ENCODE measurements around the gene CSRP3.

Gene CSRP3

GRCh38 chr11:19225123-19225522, 23.3 kb upstream of the CSRP3 start:
- DNase-seq, result no peak

GRCh38 chr11:19220903-19221724, 19.3 kb upstream of the CSRP3 start:
- no peak for DNase-seq

DNA sequence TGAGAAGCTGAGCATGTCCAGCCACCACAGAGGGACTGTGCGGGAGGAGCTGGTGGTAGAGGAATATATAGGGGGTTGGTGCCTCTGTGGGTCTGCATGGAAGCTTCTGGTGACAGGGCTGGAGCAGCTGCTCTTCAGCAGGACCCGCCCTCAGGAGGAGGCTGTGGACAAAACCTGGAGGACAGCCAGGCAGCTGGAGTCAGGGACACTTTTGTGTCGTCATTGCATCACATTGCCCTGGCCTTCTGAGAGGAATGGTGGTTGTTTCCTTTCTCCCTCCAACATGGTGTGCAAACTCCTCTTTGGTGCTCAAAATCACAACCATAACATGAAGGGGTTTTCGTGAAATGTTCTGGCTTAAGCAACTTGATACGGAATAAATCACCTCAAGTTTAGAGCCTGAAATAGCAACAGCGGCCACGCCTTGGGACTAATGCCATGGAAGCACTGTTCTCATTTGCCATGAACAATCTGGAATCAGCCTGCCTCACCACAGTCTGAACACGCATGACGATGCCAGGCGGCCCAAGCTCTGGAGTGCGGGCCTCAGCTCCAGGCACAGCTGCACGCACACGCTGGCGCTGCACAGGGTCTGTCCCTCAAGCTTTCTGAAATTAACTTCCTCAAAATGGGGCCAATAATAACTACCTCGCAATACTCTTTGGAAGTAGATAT, 17.1 kb upstream of the CSRP3 start:
- no peak for DNase-seq

DNA sequence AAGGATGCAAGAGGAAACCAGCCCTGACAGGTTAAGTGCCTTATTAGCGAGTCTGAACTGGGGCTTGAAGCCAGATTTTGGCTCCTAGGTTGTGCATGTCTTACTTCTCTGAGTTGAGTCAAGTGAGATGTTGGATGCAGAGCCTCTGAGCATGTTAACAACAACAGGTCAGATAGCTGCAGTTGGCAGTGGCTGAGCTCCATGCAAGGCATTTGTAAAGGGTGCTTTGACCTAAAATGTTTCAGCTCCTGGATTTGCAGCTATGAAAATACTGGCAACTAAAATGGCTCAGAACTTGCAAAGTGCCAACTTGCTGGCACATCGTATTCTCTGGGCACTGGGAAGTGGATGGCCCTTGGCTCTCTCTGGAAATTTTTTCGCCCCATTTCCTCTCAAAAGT, 16.4 kb upstream of the CSRP3 start:
- DNase-seq, result no peak

- DNase-seq, result no peak
Observed at GRCh38 chr11:19216709-19217374, 15.1 kb upstream of the CSRP3 start.

DNA sequence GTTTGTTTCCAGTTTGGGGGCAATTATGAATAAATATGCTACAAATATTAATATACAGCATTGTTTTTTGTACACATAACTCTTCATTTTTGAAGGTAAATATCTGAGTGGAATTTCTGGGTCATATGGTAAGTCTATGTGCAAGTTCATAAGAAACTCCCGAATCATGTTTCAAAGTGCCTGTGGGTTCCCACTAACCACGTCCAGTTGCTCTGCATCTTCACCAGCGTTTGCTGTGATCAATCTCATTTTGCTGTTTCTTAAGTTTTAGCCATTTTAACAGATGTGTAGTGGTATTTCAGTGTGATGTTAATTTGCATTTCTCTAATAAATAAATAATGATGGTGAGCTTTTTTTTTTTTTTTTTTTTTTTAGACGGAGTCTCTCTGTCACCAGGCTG, 14.2 kb upstream of the CSRP3 start:
- DNase-seq, result no peak

- no peak for DNase-seq
Observed at GRCh38 chr11:19209617-19210370, 8.0 kb upstream of the CSRP3 start.

DNA sequence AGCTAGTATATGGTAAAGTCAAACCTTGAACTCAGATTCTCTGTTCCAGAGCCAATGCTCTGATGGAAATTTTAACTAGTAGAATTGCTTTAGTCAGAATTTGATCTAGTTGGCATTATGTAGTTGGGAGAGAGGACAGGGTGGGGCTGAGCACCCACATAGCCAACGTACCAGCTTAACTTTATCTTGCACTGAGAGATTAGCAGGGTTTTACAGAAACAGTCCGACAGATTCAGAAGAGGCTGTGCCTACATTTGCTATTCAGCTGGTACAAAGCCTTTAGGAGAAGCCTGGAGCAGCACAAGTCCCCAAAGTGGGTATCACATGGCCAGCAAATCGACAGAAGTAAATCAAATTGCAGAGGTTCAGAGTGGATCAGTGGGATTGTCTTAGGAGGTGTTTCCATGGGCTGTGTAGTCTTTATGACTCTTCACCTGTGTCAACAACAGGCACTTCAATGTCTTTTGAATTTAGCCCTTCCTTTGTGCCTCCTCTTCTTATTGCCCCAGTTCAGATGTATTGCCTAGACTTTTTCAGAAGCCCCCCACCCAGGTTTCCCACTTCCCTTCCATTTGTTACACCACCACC, 7.3 kb upstream of the CSRP3 start:
- DNase-seq, result no peak

DNA sequence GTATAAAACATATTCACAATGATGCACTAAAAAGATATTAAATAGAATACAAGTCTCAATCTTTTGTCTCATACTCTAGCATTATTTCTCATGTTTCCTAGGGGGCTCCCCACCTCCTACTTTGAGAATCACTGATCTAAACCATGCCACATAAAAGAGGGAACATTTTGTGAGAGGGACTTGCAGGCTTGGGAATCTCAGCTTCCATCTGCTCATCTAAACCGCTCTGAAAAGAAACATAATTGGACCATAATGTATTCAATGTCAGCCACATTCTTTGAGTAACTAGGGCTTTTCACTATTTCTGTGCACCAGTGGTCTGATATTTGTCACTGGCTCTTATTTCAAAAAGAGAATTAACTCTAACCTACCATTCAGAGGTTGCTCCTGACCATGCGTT, 6.4 kb upstream of the CSRP3 start:
- DNase-seq, result no peak

DNA sequence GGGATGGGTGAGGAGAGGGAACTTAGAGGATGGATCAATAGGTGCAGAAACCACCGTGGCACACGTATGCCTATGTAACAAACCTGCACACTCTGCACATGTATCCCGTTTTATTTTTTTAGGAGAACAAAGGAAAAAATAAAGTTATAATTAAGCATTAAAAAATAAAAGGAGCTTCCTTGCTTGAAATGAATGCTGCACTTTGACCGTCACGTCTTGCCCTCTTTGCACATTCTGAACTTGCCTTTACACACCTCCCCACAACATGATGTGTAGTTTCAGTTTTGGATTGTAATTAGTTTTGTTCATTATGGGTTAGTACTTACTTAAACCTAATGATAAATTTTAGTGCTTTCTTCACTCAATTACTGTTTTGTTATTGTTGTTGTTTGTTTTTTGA, 3.1 kb upstream of the CSRP3 start:
- no peak for DNase-seq

DNA sequence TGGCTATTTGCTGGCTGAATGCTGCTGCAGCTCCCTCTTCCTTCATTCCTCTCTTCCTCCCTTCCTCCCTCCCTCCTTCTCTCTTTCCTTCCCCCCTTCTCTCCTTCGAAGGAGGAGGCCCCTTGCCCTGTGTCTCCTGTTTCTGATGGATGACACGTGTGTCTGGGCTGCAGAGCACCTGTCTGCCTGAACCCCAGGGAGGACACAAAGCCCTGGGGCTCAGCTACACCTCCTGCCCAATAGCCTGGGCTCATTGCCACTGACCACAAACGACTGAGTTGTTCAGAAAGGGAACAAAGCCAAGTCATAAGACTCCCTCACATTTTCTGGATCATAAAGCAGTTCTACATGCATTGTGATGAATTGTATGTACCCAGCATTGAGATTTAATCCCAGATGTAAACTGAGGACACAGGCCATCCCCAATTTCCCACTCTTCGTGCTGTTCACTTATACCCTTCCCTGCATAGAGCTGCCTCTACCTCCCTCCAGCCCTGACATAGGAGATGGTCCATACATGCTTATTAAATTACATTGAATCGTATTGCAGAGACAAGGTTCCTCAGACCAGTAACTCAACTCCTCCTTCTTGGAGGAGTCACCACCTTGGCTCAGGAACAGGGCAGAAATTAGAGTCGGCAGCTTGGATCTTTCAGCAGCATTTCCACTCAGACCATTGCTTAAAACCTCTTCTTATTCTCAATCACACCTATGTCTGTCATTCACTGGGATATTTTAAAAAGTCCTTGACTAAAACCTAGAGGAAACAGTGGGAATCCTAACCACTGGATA, 1.2 kb downstream of the CSRP3 start:
- no peak for DNase-seq

DNA sequence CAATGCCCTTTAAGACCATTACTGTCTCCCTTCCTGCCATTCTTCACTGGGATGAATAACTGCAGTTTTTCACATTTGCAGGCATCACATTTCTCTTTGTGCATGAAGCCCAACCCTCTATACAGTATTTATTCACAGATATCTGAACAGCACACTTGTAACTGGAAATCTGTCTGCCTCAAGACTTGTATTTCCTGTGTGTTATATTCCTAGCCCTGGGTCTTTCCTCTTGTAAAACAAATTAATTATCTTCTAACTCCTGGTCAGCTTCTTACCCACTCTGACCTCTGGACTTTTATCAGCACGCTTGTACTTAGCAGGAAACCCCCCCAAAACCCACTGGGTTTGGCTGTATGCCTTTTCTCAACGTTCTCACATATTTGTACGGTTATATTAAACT, 2.0 kb downstream of the CSRP3 start:
- DNase-seq, result no peak

DNA sequence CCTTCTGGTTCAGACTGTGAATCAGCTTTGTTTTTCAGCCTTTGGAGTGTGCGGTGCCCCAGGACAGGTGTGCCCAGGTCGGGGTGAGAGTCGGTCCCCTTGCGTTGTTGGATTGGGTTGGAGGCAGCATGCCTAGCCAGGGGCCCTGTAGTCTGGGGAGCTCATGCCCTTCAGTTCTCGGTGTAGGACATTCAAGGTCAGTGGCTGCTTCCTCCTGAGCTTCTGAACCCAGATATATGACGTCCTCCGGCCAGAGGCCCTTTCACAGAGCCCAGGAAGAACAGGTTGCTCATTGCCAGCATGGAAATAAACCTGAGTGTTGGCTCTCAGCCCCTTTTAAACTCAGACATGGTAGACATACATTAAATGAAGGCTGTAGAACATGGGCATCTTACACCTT, 2.7 kb downstream of the CSRP3 start:
- DNase-seq, result no peak

DNA sequence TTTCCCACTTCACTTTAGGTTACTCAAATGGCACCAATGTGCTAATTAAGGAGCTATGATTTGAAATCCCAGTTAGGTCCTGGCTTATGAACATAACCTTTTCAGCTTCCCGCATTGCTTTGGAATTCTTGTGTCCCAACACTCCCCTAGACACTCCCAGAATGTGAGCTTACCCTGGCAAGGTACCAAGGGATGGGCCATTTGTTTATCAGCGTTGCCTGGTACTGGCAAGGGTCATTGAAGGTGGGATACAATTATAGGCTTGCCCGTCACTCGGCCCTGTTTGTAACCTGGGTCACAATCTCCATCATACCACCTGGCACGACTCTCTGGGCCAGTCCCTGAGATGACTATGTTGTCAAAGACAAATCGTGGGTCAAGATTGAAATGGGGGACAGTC, 5.4 kb downstream of the CSRP3 start:
- no peak for DNase-seq

- no peak for DNase-seq
Observed at GRCh38 chr11:19194620-19195308, 7.0 kb downstream of the CSRP3 start.

DNA sequence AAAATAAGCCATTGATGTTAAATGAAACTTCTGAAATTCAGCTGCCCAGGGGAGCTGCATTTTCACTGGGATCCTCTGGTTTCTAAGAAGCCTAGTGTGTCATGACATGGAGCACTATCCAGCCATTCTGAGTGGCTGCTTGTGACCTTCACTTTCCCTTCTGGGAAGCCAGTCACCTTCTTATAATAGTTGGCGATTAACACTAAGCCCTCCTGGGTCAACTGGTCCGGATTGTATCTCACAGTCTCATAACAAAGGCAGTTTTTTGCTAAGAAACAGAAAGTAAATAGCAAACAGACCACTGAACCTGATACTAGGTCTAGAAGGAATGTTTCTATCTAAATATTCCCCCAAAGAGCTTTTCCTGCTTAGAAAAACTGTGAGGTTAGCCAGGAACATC, 7.9 kb downstream of the CSRP3 start:
- DNase-seq, result no peak

DNA sequence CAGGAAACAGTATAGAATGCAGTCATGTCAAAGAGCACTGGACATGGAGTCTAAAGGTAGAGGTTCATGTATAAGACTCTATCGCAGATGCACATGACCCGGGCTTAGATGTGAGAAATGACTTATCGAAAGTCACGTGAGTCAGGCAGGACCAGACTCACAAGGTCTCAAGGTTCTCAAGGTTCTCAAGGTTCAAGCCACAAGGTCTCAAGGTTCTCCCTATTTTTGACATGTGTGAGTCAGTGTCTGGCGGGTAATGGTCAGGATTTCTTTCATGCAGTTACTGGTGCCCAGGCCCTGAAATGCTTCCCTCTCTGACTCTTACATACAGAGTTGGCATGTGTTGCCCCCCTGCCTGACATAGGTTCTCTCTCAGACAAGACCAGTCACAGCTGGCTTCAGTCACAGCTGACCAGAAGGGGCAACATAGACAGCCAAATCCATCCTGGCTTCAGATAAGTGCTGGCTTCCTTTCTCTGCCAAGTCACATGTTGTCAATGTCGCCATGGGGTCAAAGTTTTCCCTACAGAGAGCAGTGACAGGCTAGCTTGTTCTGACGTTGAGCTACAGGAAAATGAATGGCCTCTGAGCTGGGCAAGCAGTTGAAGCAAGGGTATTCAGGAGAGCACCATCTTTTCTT, 10.1 kb downstream of the CSRP3 start:
- DNase-seq, result no peak

GRCh38 chr11:19187833-19188258, 13.9 kb downstream of the CSRP3 start:
- DNase-seq, result no peak

DNA sequence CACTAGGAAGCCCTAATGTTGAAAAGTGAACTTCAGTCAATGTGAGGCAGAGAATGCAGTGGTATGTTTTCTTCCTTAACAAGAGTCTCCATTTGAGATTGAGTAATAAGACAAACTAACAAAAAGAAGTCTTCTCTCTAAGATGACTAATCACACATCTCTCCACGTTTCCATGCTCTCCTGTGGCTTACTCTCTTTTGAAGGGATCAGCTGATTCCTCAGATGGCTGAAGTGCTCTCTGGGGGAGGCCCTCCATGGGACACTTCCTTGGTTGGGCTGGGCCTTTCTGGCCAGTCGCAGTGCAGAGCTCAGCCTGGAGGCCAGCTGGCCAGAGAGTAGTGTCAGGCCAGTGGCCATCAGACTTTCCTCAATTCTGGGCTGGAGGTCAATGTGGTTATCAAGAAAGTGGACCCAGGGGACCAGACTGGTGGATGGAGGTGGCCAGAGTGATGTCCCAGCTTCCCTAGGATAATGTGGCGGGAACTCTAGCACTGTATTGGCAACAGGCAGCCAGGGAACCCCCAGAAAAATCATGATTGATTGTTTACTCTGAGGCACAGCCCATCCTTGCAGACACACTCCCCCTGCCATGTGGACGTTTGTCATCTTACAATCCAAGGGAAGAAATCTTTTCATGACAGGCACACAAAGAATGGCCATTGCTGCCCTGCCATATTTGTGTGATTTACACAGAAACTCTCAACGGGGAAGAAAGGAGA, 14.5 kb downstream of the CSRP3 start:
- DNase-seq, result no peak

- no peak for DNase-seq
Observed at GRCh38 chr11:19185516-19186052, 16.2 kb downstream of the CSRP3 start.

All from NK-92 treated with Interleukin-12 subunit alpha and Interleukin-12 subunit beta, amount 100 ng/mL, for 24 hours (cell line).